Endometrial microvascular endothelial cells (primary cell): ENCODE measurements around the gene GBP6. TPM values are rescaled to one million over a fixed set of nuclear protein-coding genes. Genes with fewer than 3 reads are reported as not detected.
"Not testable (repeated sequence)": the region's sequence is repeated elsewhere in the genome, so short reads cannot be mapped to it uniquely, and the experiment has no call there.

Experiments used
- in situ Hi-C: cut with HindIII; loops from 2 replicates; pipeline ENCODE4 v1.10.0; 2017; ENCODE audit warnings: low sequenced_read_pairs, low pct_unique_long_range_greater_than_20kb; ENCODE audit errors: inconsistent ontology term
- total RNA-seq: library from RNA; depleted of rRNA; stranded (reverse); fragments of >200 nt; gene quantifications from one replicate; pipeline ENCODE4 v1.2.3, GENCODE V29; 2015; ENCODE audit errors: inconsistent ontology term

The GBP6 gene
- total RNA-seq, 1 donor from 2014 or later = not detected

DNA sequence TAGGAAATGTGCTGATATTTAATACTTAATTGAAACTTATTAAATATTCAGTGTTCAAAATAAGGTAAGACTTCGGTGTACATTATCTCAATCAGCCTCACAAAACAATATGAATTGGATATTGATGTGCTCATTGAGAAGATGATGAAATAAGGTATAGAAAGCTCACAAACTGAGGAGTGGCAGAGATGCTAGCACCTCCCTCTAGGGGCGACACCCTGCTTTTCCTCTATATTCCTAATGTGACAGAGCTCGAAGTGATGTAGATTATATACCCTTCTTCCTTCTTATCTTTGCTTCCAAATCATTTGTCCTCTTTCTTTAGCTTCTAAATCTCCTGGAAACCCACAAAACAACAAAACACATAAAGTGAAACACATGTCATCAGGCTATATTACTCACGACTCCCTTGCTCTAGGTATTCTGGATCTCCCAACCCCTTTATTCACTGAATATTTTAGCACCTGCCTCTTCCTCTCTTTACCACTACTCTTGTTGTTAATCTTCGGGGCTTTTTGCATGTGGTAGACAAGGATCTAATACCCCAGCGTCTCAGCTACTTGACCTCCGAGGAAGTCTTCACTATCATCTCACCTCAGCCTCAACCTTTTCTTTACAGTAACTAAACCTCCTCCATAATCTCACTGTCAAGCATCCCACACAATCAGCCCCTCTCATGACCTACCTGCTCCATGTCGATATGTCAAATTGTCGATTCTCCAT is 70.4 kb downstream of the GBP6 start:
- in situ Hi-C loops = not testable (repeated sequence)

Other genes starting within 250 kb of the GBP6 start
- gene GBP2, start 237.9 kb upstream of the GBP6 start, total RNA-seq = 35.4 TPM
- gene GBP7, start 188.1 kb upstream of the GBP6 start, total RNA-seq = not detected
- 6.9 TPM for gene GBP4, start 165.1 kb upstream of the GBP6 start, total RNA-seq
- gene GBP5, start 91.2 kb upstream of the GBP6 start, total RNA-seq = under 0.01 TPM
- gene LRRC8B, start 160.8 kb downstream of the GBP6 start, total RNA-seq = 15.5 TPM